ENCODE results near the gene GLYATL1. TPM values are rescaled to one million over a fixed set of nuclear protein-coding genes. Genes with fewer than 3 reads are reported as not detected.

GLYATL1 gene
- total and polyA plus RNA-seq, 2 of the 13 experiments (the other 11 are each of a cell fraction or from before 2014, with no cell fraction given): 0.17 TPM; not detected in 1

DNA sequence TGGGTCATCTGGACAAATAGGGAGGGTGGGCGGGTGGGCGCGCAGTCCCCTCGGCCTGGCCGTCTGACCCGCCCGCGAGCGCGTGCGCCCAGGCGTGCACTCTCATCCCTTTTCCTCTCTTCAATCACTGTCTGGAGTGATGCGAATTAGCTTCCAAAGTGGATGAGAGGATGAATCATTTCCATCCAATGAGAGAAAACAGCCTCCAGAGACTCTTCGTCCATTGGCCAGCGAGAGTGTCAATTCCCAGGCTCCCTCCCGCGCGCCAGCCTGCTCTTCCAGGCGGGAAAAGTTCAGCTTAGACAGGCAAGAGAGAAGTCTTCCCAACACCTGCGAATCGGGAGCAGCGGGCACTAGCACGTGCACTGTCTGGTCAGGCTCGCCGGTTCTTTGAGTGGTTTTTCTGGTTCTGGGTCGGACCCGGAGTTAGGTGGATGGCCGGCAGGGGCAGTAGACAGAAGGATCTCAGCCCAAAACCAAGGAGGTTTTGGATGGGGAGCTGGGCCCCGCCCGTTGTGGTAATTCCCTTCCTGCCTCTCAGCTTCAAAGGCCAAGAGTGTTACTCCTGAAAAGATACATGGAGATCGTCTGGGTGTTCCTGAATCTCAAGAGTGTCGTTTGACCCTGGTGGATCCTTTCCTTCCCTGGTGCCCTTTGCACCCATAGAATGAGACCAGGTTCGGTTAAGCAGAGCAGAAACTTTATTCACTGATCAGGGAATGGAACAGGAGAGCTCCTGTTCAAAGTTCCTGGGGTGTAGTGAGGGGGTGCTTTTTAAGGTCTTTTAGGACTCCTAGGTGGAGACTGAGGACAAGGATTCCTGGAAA lies 33.4 kb upstream of the GLYATL1 start:
- ATAC-seq: no peak
- H3K9ac ChIP-seq (ENCODE audit: insufficient read depth, low read depth, low read length): no peak overlapping the region
- H3K4me1 ChIP-seq (ENCODE audit: insufficient read depth, low read length): 0 out of 2 replicates have a peak, but pooled peaks cover 3% of the 10 kb centered on the region
- no peak overlapping the region for H3K4me2 ChIP-seq (ENCODE audit: low read depth, low read length)
- TF ChIP-seq MEF2D (CRISPR knock-in tag; IDR thresholded peaks at IDR 0.05) (no peak), ZIK1 (CRISPR knock-in tag; IDR thresholded peaks at IDR 0.05; ENCODE audit: borderline replicate concordance, low read depth) (no peak), MAZ (IDR thresholded peaks at IDR 0.05; ENCODE audit: borderline replicate concordance, low read depth, low read length) (no peak), MAZ (CRISPR knock-in tag; IDR thresholded peaks at IDR 0.05; ENCODE audit: low read depth) (no peak), GMEB1 (CRISPR knock-in tag; IDR thresholded peaks at IDR 0.05; ENCODE audit: borderline replicate concordance) (no peak), TOPORS (CRISPR knock-in tag; IDR thresholded peaks at IDR 0.05) (no peak), HDAC2 (CRISPR knock-in tag; IDR thresholded peaks at IDR 0.05) (no peak), NFYB (CRISPR knock-in tag; IDR thresholded peaks at IDR 0.05) (0 out of 2 replicates have a peak, but pooled peaks have one; percentile 13)
- TF ChIP-seq, protein P1, sequence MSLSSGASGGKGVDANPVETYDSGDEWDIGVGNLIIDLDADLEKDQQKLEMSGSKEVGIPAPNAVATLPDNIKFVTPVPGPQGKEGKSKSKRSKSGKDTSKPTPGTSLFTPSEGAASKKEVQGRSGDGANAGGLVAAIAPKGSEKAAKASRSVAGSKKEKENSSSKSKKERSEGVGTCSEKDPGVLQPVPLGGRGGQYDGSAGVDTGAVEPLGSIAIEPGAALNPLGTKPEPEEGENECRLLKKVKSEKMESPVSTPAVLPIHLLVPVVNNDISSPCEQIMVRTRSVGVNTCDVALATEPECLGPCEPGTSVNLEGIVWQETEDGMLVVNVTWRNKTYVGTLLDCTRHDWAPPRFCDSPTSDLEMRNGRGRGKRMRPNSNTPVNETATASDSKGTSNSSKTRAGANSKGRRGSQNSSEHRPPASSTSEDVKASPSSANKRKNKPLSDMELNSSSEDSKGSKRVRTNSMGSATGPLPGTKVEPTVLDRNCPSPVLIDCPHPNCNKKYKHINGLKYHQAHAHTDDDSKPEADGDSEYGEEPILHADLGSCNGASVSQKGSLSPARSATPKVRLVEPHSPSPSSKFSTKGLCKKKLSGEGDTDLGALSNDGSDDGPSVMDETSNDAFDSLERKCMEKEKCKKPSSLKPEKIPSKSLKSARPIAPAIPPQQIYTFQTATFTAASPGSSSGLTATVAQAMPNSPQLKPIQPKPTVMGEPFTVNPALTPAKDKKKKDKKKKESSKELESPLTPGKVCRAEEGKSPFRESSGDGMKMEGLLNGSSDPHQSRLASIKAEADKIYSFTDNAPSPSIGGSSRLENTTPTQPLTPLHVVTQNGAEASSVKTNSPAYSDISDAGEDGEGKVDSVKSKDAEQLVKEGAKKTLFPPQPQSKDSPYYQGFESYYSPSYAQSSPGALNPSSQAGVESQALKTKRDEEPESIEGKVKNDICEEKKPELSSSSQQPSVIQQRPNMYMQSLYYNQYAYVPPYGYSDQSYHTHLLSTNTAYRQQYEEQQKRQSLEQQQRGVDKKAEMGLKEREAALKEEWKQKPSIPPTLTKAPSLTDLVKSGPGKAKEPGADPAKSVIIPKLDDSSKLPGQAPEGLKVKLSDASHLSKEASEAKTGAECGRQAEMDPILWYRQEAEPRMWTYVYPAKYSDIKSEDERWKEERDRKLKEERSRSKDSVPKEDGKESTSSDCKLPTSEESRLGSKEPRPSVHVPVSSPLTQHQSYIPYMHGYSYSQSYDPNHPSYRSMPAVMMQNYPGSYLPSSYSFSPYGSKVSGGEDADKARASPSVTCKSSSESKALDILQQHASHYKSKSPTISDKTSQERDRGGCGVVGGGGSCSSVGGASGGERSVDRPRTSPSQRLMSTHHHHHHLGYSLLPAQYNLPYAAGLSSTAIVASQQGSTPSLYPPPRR (CRISPR knock-in tag; IDR thresholded peaks at IDR 0.05; ENCODE audit: borderline replicate concordance): no peak
- no peaks in the 10 kb centered on the region for H4K20me1 ChIP-seq (ENCODE audit: insufficient read depth, low read length)
- 62% methylated on average over 23 of the region's 33 CpGs for whole genome bisulfite sequencing (ENCODE audit: low lambda C conversion rate)
- no peak overlapping the region for H3K27ac ChIP-seq (ENCODE audit: extremely low read length, insufficient read depth, low read length)
- DNase-seq (ENCODE audit: low spot score): no peak
- H3K27me3 ChIP-seq (ENCODE audit: control insufficient read depth in 1 of 2, insufficient read depth in 2 of 2, low read length in 2 of 2): peaks cover 1 to 11% of the 10 kb centered on the region in 2 experiments; a peak in 2 of 5 replicates
- H3K36me3 ChIP-seq (replicated peaks in 1 of 2; ENCODE audit: control insufficient read depth in 1 of 2, insufficient read depth in 2 of 2, low read length in 2 of 2): no peaks in the 10 kb centered on the region
- in situ Hi-C loops (cut with HindIII; ENCODE audit: extremely low pct_ligation_motif_present, low pct_unique_long_range_greater_than_20kb): loop anchor here (10.0 kb wide), 1 partner anchor 251 kb away; no protein-coding TSS in a partner anchor
- ChIA-PET POLR2A (no interaction called here), CTCF (ENCODE audit: low intra/inter-chr PET ratio, low total read pairs) (no interaction called here)
- H3K79me2 ChIP-seq (ENCODE audit: insufficient read depth, low read length): no peaks in the 10 kb centered on the region
- H3K9me3 ChIP-seq (ENCODE audit: low read length): no peaks in the 10 kb centered on the region
- intact Hi-C loops (cut with micrococcal nuclease; ENCODE audit: unreplicated experiment): no loop called here
- BruUV-seq (replicated peaks): no TSS peak
- no peak overlapping the region for H3K4me3 ChIP-seq (replicated peaks in 1 of 3; ENCODE audit: insufficient read depth in 1 of 3, low read depth in 2 of 3, low read length in 3 of 3)
- H2AFZ ChIP-seq (ENCODE audit: low read length): no peak overlapping the region
- FAIRE-seq: no peak
